ENCODE data around the gene PHLDB3.

PHLDB3 gene

GRCh38 chr19:43479226-43479625 is 25.3 kb downstream of the PHLDB3 start:
- TF ChIP-seq CTCF (IDR thresholded peaks at IDR 0.05): no peak

GRCh38 chr19:43478323-43478722 is 26.2 kb downstream of the PHLDB3 start:
- TF ChIP-seq CTCF (IDR thresholded peaks at IDR 0.05): no peak

- TF ChIP-seq CTCF (IDR thresholded peaks at IDR 0.05): no peak
These were observed 27.9 kb downstream of the PHLDB3 start for GRCh38 chr19:43476606-43477005.

GRCh38 chr19:43474986-43475705 is 29.4 kb downstream of the PHLDB3 start:
- no peak for TF ChIP-seq CTCF (IDR thresholded peaks at IDR 0.05)

- TF ChIP-seq CTCF (IDR thresholded peaks at IDR 0.05): no peak
These were observed 30.1 kb downstream of the PHLDB3 start for GRCh38 chr19:43474487-43474886.

GRCh38 chr19:43471091-43471490 is 33.5 kb downstream of the PHLDB3 start:
- no peak for TF ChIP-seq CTCF (IDR thresholded peaks at IDR 0.05)

GRCh38 chr19:43470288-43470687 is 34.3 kb downstream of the PHLDB3 start:
- TF ChIP-seq CTCF (IDR thresholded peaks at IDR 0.05): no peak

- TF ChIP-seq CTCF (IDR thresholded peaks at IDR 0.05): no peak
These were observed 35.4 kb downstream of the PHLDB3 start for GRCh38 chr19:43469160-43469480.

Data from LNCAP (cell line).